HG02763 (cell line): ENCODE data around the gene ANKRD39.

Experiments
- ATAC-seq: cut with Tn5 transposase; IDR thresholded peaks from one replicate; pipeline ENCODE4 v1.9.1; 2021; ENCODE audit warnings: mild to moderate bottlenecking, moderate library complexity; ENCODE audit not compliant: unreplicated experiment

The ANKRD39 gene

DNA sequence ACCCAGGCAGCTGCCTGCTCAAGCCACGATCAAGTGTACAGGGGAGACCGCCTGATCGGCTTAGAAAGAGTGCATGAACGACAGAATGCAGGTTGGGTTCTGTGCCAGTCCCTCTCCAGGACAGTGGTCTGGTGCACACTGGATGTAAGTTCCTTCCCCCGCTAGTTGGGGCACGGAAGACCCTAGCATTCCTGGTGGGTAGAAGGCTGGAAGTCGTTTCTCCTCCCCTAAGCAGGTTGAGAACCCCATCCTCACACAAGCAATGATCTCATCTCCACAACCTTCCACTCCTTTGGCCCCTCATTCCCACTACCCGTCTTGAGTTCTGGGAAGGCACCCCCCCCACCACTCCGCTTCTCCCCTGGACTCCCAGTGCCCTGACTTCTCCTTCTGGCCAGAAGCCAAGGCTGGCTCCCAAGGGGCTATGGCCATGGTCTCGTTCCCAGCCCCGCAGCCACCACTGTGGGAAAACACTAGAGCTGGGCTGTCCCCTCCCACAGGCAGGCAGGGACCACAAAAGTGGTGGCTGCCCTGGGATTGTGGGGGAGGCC, 1.4 kb upstream of the ANKRD39 start:
- ATAC-seq: no peak

GRCh38 chr2:96856776-96857666, 795 bp downstream of the ANKRD39 start:
- no peak for ATAC-seq

GRCh38 chr2:96853321-96853720, 4.5 kb downstream of the ANKRD39 start:
- ATAC-seq: no peak

GRCh38 chr2:96852667-96853066, 5.1 kb downstream of the ANKRD39 start:
- no peak for ATAC-seq

DNA sequence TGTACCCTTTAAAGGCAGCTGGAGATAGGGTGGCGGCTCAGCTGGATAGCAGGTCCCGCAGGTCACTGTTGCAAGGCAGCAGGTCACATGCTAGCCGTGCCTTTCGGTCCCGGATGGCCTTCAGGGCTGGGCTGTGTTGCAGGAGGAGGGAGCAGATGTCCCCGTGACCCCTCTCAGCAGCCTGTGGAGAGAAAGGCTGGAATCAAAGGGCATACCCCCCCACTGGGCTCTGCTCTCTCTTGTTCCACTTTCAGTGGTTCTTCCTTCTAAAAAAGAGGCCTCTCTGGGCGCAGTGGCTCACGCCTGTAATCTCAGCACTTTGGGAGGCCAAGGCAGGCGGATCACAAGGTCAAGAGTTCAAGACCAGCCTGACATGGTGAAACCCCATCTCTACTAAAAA, 9.6 kb downstream of the ANKRD39 start:
- no peak for ATAC-seq

DNA sequence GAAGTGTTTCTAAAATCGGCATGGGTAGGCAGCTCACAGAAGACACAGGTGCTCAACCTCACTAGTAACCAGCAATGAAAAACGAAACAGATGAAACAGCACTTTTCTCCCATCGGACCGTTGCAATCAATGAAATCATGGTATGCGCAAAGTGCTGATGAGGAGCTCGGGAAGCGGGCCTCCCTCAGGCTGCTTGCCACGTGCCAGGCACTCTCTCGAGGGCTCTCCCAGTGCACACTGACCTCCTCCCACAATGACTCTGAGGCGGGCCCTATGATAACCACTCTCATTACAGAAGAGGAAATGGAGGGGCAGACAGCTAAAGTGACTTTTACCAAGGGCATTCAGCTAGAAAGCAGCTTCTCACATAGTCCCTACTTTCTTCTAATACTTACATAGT, 10.2 kb downstream of the ANKRD39 start:
- ATAC-seq: no peak

GRCh38 chr2:96846825-96847224, 11.0 kb downstream of the ANKRD39 start:
- no peak for ATAC-seq

DNA sequence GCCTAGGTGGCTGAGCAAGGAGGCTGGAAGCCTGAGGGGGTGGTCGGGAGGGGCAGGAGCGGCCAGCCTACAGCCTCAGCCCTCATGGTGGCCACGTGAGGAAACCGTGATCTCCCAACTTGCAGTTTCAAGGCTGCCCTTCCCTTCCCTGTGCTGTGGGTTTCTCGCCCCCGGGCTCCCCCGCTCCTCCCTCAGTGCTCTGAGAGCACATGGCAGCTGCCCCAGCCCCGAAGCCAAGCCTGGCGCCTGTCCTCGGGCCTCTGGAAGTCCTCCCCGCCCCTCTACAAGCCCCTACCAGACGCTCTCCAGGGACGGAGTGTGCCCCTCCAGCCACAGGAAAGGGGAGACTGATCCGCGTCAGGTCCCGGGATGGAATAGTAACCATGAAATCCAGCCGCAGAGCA, 13.4 kb downstream of the ANKRD39 start:
- no peak for ATAC-seq

GRCh38 chr2:96843538-96844268, 14.1 kb downstream of the ANKRD39 start, which contains the start of gene ANKRD23:
ANKRD23 (minus strand) TSS chr2:96844021; CDS start chr2:96843992, 29 bp downstream.
- no peak for ATAC-seq

DNA sequence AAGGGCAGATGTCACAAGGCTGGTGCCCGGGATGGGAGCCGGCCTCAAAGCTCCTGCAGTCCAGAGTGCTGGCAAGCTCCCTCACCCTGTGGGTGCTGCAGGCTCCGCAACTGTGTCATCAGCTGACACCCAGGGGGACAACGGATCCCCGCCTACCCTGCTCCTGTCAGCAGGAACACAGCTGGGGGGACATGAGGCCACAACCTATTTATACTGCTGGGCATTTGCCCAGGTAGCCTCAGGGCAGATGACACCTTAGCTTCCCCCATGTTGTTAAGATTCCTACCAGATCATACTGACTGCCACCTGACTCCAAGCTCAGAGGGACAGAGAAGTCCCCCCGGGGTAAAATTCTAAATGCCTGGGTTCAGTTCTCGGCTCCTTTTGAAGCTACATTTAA, 15.2 kb downstream of the ANKRD39 start:
- no peak for ATAC-seq

GRCh38 chr2:96841701-96842495, 15.9 kb downstream of the ANKRD39 start:
- no peak for ATAC-seq

- no peak for ATAC-seq
Observed at GRCh38 chr2:96839875-96840850, 17.7 kb downstream of the ANKRD39 start.

GRCh38 chr2:96839293-96839874, 18.4 kb downstream of the ANKRD39 start:
- peak; percentile 54 for ATAC-seq

DNA sequence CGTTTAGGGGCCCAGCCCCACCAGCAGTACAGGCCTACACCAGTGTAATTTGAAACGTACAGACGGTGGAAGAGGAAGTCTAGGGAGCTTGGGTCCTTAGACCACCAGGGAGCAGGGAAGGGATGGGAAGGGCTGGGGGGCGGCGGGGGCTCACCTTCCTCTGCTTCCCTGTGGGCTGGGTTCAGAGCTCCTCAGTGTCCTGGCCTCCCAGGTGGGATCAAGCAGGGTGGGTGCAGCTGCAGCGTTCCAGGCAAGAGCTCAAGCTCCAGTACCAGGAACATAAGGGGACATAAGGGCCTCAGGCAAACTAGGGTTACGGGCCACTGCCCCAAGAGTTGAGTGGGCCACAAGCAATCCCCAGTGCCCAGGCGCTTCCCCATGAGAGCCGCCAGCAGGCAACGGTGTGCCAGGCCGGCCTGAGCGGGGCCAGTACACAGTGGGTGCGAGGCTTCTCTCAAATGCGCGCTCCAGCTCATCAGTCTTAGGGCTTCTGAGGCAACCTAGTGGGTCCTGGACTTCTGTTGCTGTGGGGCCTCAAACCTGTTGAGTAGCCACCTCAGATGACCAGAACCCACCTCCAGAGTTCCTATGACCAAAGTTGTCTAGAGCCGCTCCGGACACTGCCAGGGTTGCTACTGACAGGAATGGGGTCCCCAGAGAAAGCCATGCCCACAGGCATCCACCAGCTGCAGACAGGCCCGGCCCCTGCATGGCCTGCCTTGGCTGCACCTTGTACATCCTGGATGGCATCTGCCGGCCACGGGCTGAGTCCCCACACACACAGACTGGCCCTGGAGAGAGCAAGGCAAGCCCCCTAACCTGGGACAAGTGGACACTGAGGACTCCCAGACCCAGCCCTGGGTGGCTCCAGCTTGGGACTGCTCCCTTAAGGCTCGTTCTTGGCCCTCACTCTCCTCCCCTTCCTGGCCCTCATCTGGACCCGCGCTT, 19.2 kb downstream of the ANKRD39 start:
- peak; percentile 7 for ATAC-seq

- ATAC-seq: no peak
Observed at GRCh38 chr2:96837575-96837974, 20.2 kb downstream of the ANKRD39 start.

GRCh38 chr2:96835830-96836229, 22.0 kb downstream of the ANKRD39 start:
- ATAC-seq: no peak

GRCh38 chr2:96832754-96833507, 24.9 kb downstream of the ANKRD39 start:
- ATAC-seq: no peak

GRCh38 chr2:96832408-96832753, 25.4 kb downstream of the ANKRD39 start:
- ATAC-seq: no peak
